ENCODE results near the gene RNF144A.

- TF ChIP-seq POLR2A (IDR thresholded peaks at IDR 0.05): no peak
- TF ChIP-seq, protein P1, sequence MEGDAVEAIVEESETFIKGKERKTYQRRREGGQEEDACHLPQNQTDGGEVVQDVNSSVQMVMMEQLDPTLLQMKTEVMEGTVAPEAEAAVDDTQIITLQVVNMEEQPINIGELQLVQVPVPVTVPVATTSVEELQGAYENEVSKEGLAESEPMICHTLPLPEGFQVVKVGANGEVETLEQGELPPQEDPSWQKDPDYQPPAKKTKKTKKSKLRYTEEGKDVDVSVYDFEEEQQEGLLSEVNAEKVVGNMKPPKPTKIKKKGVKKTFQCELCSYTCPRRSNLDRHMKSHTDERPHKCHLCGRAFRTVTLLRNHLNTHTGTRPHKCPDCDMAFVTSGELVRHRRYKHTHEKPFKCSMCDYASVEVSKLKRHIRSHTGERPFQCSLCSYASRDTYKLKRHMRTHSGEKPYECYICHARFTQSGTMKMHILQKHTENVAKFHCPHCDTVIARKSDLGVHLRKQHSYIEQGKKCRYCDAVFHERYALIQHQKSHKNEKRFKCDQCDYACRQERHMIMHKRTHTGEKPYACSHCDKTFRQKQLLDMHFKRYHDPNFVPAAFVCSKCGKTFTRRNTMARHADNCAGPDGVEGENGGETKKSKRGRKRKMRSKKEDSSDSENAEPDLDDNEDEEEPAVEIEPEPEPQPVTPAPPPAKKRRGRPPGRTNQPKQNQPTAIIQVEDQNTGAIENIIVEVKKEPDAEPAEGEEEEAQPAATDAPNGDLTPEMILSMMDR (IDR thresholded peaks at IDR 0.05): no peak
- TF ChIP-seq EP300 (IDR thresholded peaks at IDR 0.05): no peak
These were observed 28.6 kb downstream of the RNF144A start for GRCh38 chr2:6945821-6946220.

Data from tibial nerve (tissue), 4 donors.